ENCODE measurements around the gene LRRC32.

Gene LRRC32

GRCh38 chr11:76660533-76661305, 9.8 kb downstream of the LRRC32 start:
- TF ChIP-seq GATA1 (IDR thresholded peaks at IDR 0.05; ENCODE audit: low read depth, low read length) (no peak), POLR2A (IDR thresholded peaks at IDR 0.05; ENCODE audit: low read length) (no peak)
- DNase-seq, result no peak

GRCh38 chr11:76659672-76660532, 10.6 kb downstream of the LRRC32 start:
- TF ChIP-seq GATA1 (IDR thresholded peaks at IDR 0.05; ENCODE audit: low read depth, low read length) (no peak), POLR2A (IDR thresholded peaks at IDR 0.05; ENCODE audit: low read length) (no peak)
- no peak for DNase-seq

GRCh38 chr11:76658651-76659650, 11.6 kb downstream of the LRRC32 start:
- DNase-seq, result no peak
- TF ChIP-seq POLR2A (IDR thresholded peaks at IDR 0.05; ENCODE audit: low read length) (no peak), GATA1 (IDR thresholded peaks at IDR 0.05; ENCODE audit: low read depth, low read length) (no peak)

GRCh38 chr11:76658231-76658630, 12.3 kb downstream of the LRRC32 start:
- no peak for DNase-seq
- TF ChIP-seq GATA1 (IDR thresholded peaks at IDR 0.05; ENCODE audit: low read depth, low read length), result no peak
- TF ChIP-seq POLR2A (IDR thresholded peaks at IDR 0.05; ENCODE audit: low read length), result no peak

GRCh38 chr11:76657187-76658170, 13.1 kb downstream of the LRRC32 start:
- no peak for DNase-seq
- no peak for TF ChIP-seq GATA1 (IDR thresholded peaks at IDR 0.05; ENCODE audit: low read depth, low read length)
- TF ChIP-seq POLR2A (IDR thresholded peaks at IDR 0.05; ENCODE audit: low read length), result no peak

- no peak for DNase-seq
- no peak for TF ChIP-seq POLR2A (IDR thresholded peaks at IDR 0.05; ENCODE audit: low read length)
- TF ChIP-seq GATA1 (IDR thresholded peaks at IDR 0.05; ENCODE audit: low read depth, low read length), result no peak
Measured at GRCh38 chr11:76656571-76657081, 13.9 kb downstream of the LRRC32 start.

- no peak for DNase-seq
- no peak for TF ChIP-seq POLR2A (IDR thresholded peaks at IDR 0.05; ENCODE audit: low read length)
- TF ChIP-seq GATA1 (IDR thresholded peaks at IDR 0.05; ENCODE audit: low read depth, low read length), result no peak
Measured at GRCh38 chr11:76656050-76656531, 14.5 kb downstream of the LRRC32 start.

- DNase-seq, result no peak
- TF ChIP-seq POLR2A (IDR thresholded peaks at IDR 0.05; ENCODE audit: low read length) (no peak), GATA1 (IDR thresholded peaks at IDR 0.05; ENCODE audit: low read depth, low read length) (no peak)
Measured at GRCh38 chr11:76655501-76656049, 15.0 kb downstream of the LRRC32 start.

DNA sequence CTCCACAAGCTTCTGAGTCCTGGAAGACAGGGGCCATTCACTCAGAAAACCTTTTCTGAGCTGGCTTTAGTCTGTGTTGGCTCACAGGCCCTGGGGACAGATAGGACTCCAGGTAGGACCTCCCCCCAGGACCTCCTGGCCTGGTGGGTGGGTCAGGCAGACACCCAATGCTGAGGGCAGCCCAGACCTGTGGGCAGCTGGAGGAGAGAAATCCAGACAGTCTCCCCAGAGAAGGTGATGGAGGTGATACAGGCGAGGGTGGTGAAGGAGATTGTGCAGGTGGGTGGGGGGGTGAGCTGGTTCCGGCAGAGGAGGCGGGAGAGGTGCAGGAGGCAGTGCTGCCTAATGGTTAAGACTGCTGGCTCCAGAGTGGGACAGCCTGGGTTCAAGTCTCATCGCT, 15.6 kb downstream of the LRRC32 start:
- DNase-seq, result no peak
- TF ChIP-seq GATA1 (IDR thresholded peaks at IDR 0.05; ENCODE audit: low read depth, low read length), result no peak
- TF ChIP-seq POLR2A (IDR thresholded peaks at IDR 0.05; ENCODE audit: low read length), result no peak

GRCh38 chr11:76654298-76654851, 16.2 kb downstream of the LRRC32 start:
- DNase-seq, result no peak

DNA sequence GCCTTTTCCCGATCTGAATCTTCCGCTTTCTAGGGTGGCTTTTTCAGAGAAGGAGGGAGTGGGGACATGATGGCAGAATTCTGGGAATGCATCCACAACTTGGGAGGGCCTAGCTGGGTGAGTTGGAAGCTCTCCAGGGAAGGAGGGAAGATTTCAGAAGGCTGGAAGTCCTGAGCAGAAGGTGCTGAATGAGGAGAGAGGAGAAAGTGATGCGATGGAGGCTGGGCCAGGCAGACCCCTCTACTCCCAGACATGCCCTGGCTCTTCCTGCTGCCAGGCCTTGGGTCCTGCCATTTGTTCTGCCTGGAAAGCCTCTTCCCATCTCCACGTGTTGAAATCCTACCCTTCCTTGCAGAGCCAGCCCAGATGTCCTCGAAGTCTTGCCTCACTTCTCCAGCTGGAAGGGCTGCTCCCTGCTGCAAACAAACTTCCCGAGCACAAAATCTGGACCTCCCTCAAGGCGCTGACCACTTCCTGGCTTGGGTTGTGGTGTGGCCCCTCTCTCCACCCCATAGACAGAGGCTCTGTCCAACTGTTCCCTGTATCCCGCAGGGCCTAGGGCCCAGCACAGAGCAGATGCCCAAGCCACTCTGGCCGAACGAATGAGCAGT, 16.8 kb downstream of the LRRC32 start:
- TF ChIP-seq POLR2A (IDR thresholded peaks at IDR 0.05; ENCODE audit: low read length) (no peak), GATA1 (IDR thresholded peaks at IDR 0.05; ENCODE audit: low read depth, low read length) (no peak)
- no peak for DNase-seq

More at GRCh38 chr11:76654298-76654851, 16.2 kb downstream of the LRRC32 start:
- no peak for TF ChIP-seq GATA1 (IDR thresholded peaks at IDR 0.05; ENCODE audit: low read depth, low read length)
- no peak for TF ChIP-seq POLR2A (IDR thresholded peaks at IDR 0.05; ENCODE audit: low read length)

Data from erythroblast (primary cell).